Heart left ventricle (tissue), 16 donors: ENCODE results near the gene HOOK2. TPM values are rescaled to one million over a fixed set of nuclear protein-coding genes. Genes with fewer than 3 reads are reported as not detected.
"Not testable (repeated sequence)": the region's sequence is repeated elsewhere in the genome, so short reads cannot be mapped to it uniquely, and the experiment has no call there.

ENCODE experiments used
- ATAC-seq, 4 donors: fragments of 200-7000 bp; cut with Tn5 transposase; one replicate each; pipeline ENCODE4 v1.9.1; 2020 to 2022; ENCODE audit warnings: moderate library complexity in 4 of 4, mild to moderate bottlenecking in 3 of 4, moderate number of reproducible peaks in 1 of 4
- DNase-seq, 5 donors: peaks; one replicate each; pipeline ENCODE4 v3.0.0-alpha.2; 2020
- H3K27ac ChIP-seq, 12 donors: fragments of 200-600 bp; sonication (generic) in 4 of 12; one replicate each; pipeline versions ENCODE4 v1.5.0 to v1.8.0; 2016 to 2022; ENCODE audit warnings: mild to moderate bottlenecking in 2 of 12
- H3K27me3 ChIP-seq, 9 donors: fragments of 200-600 bp; sonication (generic) in 2 of 9; one replicate each; pipeline versions ENCODE4 v1.5.1 to v1.8.0; 2016 to 2022; ENCODE audit warnings: mild to moderate bottlenecking in 3 of 9
- H3K36me3 ChIP-seq, 9 donors: fragments of 200-600 bp; sonication (generic) in 2 of 9; one replicate each; pipeline versions ENCODE4 v1.5.0 to v1.8.0; 2018 to 2022; ENCODE audit warnings: mild to moderate bottlenecking in 2 of 9
- H3K4me1 ChIP-seq, 12 donors: fragments of 200-600 bp; sonication (generic) in 4 of 12; one replicate each; pipeline versions ENCODE4 v1.5.0 to v1.8.0; 2016 to 2022; ENCODE audit warnings: mild to moderate bottlenecking in 3 of 12
- H3K4me3 ChIP-seq, 12 donors: fragments of 200-600 bp; sonication (generic) in 4 of 12; one replicate each; pipeline versions ENCODE4 v1.5.0 to v1.8.0; 2017 to 2022; ENCODE audit warnings: mild to moderate bottlenecking in 9 of 12, moderate library complexity in 4 of 12
- H3K9me3 ChIP-seq, 12 donors: fragments of 200-600 bp; sonication (generic) in 4 of 12; one replicate each; pipeline versions ENCODE4 v1.5.0 to v1.8.0; 2016 to 2022; ENCODE audit warnings: mild to moderate bottlenecking in 1 of 12
- POLR2A ChIP-seq, 2 donors: fragments of 450-650 bp; IDR thresholded peaks; one replicate each; pipeline ENCODE4 v1.6.1; 2017; ENCODE audit warnings: antibody characterized with exemption in 2 of 2, mild to moderate bottlenecking in 2 of 2, moderate library complexity in 2 of 2
- WGBS, 4 donors: extraction: QIAGEN DNeasy Blood & Tissue Kit in 2 of 4; methylation state at CpG; one replicate each; pipeline versions ENCODE4 v1.1.5 to v1.1.7; 2013 to 2018; 5-methylcytosine and 5-hydroxymethylcytosine counted together
- intact Hi-C, 10 donors: fragments of 100-400 bp; cut with DNase I; formaldehyde crosslinking; loops; one replicate each; pipeline versions ENCODE4 v1.11.1 to v1.14.2; 2022
- long read RNA-seq, 3 donors: library from polyadenylated mRNA; unstranded; transcript quantifications; one replicate each; pipeline ENCODE4 v2.0.0, GENCODE V29; 2020 to 2021
- polyA plus RNA-seq, 2 donors: library from polyadenylated mRNA; stranded (reverse); fragments of 200-250 nt; gene quantifications; one replicate each; pipeline ENCODE4 v1.2.3, GENCODE V29; 2013
- total RNA-seq, 9 donors: library from RNA; depleted of rRNA in 2 of 9; stranded (reverse); fragments of >200 nt in 2 of 9; fragmentation: NEBNext Ultra II Directional in 3 of 9; extraction: Animal tissue kit (Norgen Biotek cat#: 25700) in 3 of 9; gene quantifications; one replicate each; pipeline versions ENCODE4 v1.1.0 to v1.2.4, GENCODE V29; 2016 to 2023
- TF ChIP-seq, protein P1 (sequence below), 12 donors: fragments of 200-600 bp; sonication (generic) in 4 of 12; IDR thresholded peaks; one replicate each; pipeline versions ENCODE4 v1.5.0 to v1.8.0; 2018 to 2022; ENCODE audit warnings: antibody characterized with exemption in 12 of 12, mild to moderate bottlenecking in 5 of 12
- donor health status: ischemic (EF 13 %, LVEDD 7.1; RV severe dilation, severe dysfunction).
- donor health status: healthy with polysubstance abuse.
- donor health status: DM: no; HTN: yes; CAD: no.
- donor health status: DM: no; HTN: no; CAD: no.
- donor health status: ischemic (EF 25% LVEDD 6.9; RV normal size, moderate dysfunction).
- donor health status: ischemic (EF 25% LVEDD 5.7; RV mildly dilated, moderate dysfunction).
- donor health status: healthy.
- donor health status: DM: yes; HTN: yes; CAD: no.
- donor health status: ischemic (EF 35%, LVEDD 5.7; RV mildly dilated, moderate dysfunction).
- donor health status: nonischemic (EF 11% LVEDD 7.7; RV severe dilation, severe dysfunction).
- donor health status: DM: yes; HTN: yes; CAD: no.
- donor health status: PGD.
- donor health status: ischemic (EF 29% LVEDD 5.4; RV normal size, mild dysfunction).
- donor health status: nonischemic (EF 23%, LVEDD 6.1; RV moderate dilation, normal function).

Gene HOOK2
- total RNA-seq (10 to 100 TPM; 45.5 to 90.1 (median 62.6) TPM), polyA plus RNA-seq (10 to 100 TPM; 29.9 to 83.5 TPM)
- long read RNA-seq, donor 1, transcript HOOK2-210 (3 exons, 890 nt): minor isoform, 10 of 200 reads
- long read RNA-seq, donor 1, transcript HOOK2-201 (22 exons, 2,603 nt): major isoform, 102 of 200 reads
- long read RNA-seq, donor 1, partial matches to known transcripts: 27 of 200 reads
- long read RNA-seq, donor 1, other reads (novel, unspliced or antisense): 59 of 200 reads
- long read RNA-seq, donor 2, transcript HOOK2-210 (3 exons, 890 nt): minor isoform, 11 of 807 reads
- long read RNA-seq, donor 2, transcript HOOK2-201 (22 exons, 2,603 nt): major isoform, 401 of 807 reads
- long read RNA-seq, donor 2, partial matches to known transcripts: 177 of 807 reads
- long read RNA-seq, donor 2, other reads (novel, unspliced or antisense): 216 of 807 reads
- long read RNA-seq, donor 3, transcript HOOK2-210 (3 exons, 890 nt): minor isoform, 9 of 207 reads
- long read RNA-seq, donor 3, transcript HOOK2-201 (22 exons, 2,603 nt): major isoform, 102 of 207 reads
- long read RNA-seq, donor 3, partial matches to known transcripts: 25 of 207 reads
- long read RNA-seq, donor 3, other reads (novel, unspliced or antisense): 66 of 207 reads

- Histone ChIP-seq H3K27me3 (no peaks in the 10 kb centered on the region), H3K9me3 (no peaks in the 10 kb centered on the region), H3K27ac (peak within 1 kb of the TSS; percentile 82 to 98 (median 92)), H3K36me3 (peaks cover 0 to 14% (median 5%) of the 10 kb centered on the region in 9 donors), H3K4me1 (peaks cover 0 to 79% (median 38%) of the 10 kb centered on the region in 12 donors), H3K4me3 (peak within 1 kb of the TSS; percentile 49 to 89 (median 74))
- intact Hi-C loops: loop anchor here in 2 of 10 donors (1.0 to 2.0 kb wide), 2 partner anchors 38 to 40 kb away; partner anchors contain the start of genes GET3 (in 1 of the 2) and TRIR (in 1 of the 2)
- 18 to 43% (median 21%) methylated on average over 21 to 58 of the region's 58 CpGs for WGBS, 4 donors
- DNase-seq: peak in 3 of 5 donors; percentile 57 to 79 (median 66)
- TF ChIP-seq, protein P1, sequence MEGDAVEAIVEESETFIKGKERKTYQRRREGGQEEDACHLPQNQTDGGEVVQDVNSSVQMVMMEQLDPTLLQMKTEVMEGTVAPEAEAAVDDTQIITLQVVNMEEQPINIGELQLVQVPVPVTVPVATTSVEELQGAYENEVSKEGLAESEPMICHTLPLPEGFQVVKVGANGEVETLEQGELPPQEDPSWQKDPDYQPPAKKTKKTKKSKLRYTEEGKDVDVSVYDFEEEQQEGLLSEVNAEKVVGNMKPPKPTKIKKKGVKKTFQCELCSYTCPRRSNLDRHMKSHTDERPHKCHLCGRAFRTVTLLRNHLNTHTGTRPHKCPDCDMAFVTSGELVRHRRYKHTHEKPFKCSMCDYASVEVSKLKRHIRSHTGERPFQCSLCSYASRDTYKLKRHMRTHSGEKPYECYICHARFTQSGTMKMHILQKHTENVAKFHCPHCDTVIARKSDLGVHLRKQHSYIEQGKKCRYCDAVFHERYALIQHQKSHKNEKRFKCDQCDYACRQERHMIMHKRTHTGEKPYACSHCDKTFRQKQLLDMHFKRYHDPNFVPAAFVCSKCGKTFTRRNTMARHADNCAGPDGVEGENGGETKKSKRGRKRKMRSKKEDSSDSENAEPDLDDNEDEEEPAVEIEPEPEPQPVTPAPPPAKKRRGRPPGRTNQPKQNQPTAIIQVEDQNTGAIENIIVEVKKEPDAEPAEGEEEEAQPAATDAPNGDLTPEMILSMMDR (IDR thresholded peaks at IDR 0.05): no peak
- TF ChIP-seq POLR2A (IDR thresholded peaks at IDR 0.05): peak; percentile 49 to 59
- peak in 1 of 4 donors; percentile 0 for ATAC-seq
Observed at GRCh38 chr19:12774588-12775555, at the start of gene HOOK2. HOOK2 (minus strand) TSS chr19:12775552; CDS start chr19:12775449, 103 bp downstream.

- intact Hi-C loops: no loop called here
- H3K36me3 ChIP-seq: no peaks in the 10 kb centered on the region
- peaks cover 5 to 33% (median 24%) of the 10 kb centered on the region in 9 donors for H3K27me3 ChIP-seq
- H3K4me1 ChIP-seq: peaks cover 0 to 6% (median 0%) of the 10 kb centered on the region in 12 donors
- no peak for TF ChIP-seq POLR2A (IDR thresholded peaks at IDR 0.05)
- TF ChIP-seq, protein P1 (IDR thresholded peaks at IDR 0.05): no peak
- ATAC-seq (no peak), DNase-seq (no peak)
- 83 to 90% (median 89%) methylated on average over 2 of the region's 2 CpGs for WGBS, 4 donors
- peaks cover 0 to 5% (median 0%) of the 10 kb centered on the region in 12 donors for H3K9me3 ChIP-seq
- no peak overlapping the region for H3K4me3 ChIP-seq
- no peak overlapping the region for H3K27ac ChIP-seq
Observed at GRCh38 chr19:12821761-12822160, 46.4 kb upstream of the HOOK2 start.

- H3K36me3 ChIP-seq: peaks cover 0 to 17% (median 3%) of the 10 kb centered on the region in 9 donors
- H3K9me3 ChIP-seq, DNase-seq, H3K4me1 ChIP-seq, intact Hi-C loops, H3K4me3 ChIP-seq, H3K27me3 ChIP-seq, ATAC-seq, H3K27ac ChIP-seq: not testable (repeated sequence)
- 89 to 94% (median 94%) methylated on average over 11 of the region's 11 CpGs for WGBS, 4 donors
Observed at GRCh38 chr19:12817810-12818209, 42.5 kb upstream of the HOOK2 start.

- H3K9me3 ChIP-seq, H3K27me3 ChIP-seq, H3K4me3 ChIP-seq, ATAC-seq, H3K4me1 ChIP-seq, H3K27ac ChIP-seq, intact Hi-C loops, DNase-seq: not testable (repeated sequence)
- 93 to 95% (median 94%) methylated on average over 6 of the region's 6 CpGs for WGBS, 4 donors
- peaks cover 0 to 19% (median 4%) of the 10 kb centered on the region in 9 donors for H3K36me3 ChIP-seq
Observed at GRCh38 chr19:12817188-12817587, 41.8 kb upstream of the HOOK2 start.
